Fibroblast of skin of left biceps (primary cell): ENCODE data around the gene KIF1C.
"Not testable (repeated sequence)": the region's sequence is repeated elsewhere in the genome, so short reads cannot be mapped to it uniquely, and the experiment has no call there.

Source experiments
- DNase-seq, 2 experiments: peaks; one replicate each; pipeline ENCODE4 v3.0.0-alpha.2; 2013; ENCODE audit warnings: low read depth in 2 of 2

Gene KIF1C

DNA sequence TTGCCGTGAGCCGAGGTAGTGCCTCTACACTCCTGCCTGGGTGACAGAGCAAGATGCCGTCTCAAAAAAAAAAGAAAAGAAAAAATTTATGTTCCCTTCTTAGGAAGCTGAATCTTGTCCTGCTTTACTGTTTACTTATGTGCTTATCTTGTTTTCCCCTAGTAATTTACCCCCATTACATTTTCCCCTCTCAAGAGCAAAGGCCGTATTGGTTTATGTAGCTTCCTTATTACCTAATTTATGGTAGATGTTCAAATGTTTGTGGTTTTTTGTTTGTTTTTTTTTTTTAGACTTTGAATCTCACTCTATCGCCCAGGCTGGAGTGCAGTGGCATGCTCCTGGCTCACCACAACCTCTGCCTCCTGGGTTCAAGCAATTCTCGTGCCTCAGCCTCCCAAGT, 47.7 kb downstream of the KIF1C start:
- DNase-seq = no peak

DNA sequence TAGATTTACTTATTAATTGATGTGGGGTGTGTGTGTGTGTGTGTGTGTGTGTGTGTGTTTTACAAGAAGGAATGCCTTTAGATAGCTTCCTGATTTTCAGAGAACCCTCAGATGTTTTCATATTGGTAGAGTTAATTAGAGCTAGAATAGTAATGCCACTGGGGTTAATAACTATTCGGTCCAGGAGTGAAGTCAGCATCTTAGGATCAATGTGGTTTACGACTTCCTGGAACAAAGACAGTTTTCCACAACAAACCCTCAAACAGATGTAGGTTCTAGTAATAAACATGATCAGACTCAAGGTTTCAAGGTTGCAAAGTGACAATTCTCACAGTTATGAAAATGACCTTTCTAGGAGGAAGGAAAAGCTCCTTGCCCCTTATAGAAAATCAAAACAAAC, 49.7 kb downstream of the KIF1C start:
- no peak for DNase-seq

DNA sequence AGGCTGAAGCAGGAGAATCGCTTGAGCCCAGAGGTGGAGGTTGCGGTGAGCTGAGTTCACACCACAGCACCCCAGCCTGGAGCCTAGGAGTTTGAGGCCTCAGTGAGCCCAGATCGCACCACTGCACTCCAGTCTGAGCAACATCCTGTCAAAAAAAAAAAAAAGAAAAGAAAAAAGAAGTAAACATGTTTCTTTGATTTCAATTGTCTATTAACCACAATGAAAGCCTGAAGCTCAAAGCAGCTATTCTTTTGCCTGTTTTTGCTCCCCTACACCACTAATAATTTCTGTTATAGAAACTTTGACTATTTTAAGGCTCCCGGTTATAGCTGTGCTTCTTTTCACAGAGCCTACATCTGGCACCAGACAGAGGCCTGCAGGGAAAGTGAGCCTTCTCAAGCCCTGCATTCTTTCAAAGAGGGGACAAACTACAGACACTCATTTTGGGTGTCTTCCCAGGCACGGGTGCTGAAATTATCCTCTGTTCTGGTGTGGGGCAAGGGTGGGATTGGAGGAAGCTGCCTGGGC, 51.6 kb downstream of the KIF1C start:
- DNase-seq = no peak

DNA sequence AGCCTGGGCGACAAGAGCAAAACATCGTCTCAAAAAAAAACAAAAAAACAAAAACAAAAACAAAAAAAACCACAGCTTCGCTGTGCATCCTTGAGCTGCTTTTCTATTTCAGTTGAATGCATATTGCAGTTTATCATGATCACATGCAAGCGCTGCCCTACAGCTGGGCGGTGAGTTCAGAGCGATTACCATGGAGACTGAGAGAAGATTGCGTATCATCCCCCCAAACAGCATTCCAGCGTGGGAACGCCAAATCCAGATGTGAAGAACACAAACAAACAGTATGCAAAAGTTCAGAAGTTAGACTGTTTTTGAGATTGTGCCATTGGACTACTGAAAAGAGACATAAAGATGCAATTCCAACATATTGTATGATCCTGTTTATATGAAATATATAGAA, 52.5 kb downstream of the KIF1C start:
- DNase-seq = peak in 1 of 2 experiments; percentile 2

DNA sequence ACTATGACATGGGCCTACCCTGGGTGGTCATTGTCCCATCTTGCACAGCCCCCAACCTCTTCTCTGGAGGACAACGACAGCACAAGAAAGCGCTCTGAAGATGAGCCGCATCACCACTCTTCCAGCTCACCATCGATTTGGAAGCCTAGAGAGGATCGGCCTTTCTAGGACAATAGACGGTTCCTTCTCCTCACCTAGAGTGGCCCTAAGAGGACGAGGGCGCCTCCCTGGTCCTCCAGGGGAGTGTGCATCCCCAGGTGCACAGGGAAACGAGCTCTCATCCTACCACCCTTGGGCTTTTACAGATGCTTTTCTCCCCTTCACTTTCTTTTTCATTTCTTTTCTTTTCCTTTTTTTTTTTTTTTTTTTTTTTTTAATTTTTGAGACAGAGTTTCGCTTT, 57.8 kb downstream of the KIF1C start:
- DNase-seq = no peak

DNA sequence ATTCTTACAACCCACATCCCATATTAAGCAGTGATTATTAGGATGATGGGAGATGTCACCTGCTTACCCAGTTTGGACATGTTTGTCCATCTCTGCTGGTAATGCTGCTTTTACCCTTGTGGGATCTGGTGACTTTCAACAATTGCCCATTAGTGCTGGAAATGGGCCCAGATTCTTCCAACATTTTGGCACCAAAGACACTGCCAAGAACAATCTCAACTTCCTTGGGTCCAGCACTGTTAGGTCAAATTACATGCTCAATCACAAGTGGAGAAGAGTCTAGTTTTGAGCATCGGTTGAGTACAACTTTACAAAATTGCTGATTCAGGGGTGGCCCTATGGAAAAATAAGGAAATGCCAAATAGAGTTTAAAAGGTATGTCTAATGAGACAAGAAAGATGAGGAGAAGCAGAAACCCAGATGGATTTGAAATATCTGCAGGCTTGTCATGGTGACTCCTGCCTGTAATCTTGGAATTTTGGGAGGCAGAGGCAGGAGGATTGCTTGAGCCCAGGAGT, 67.5 kb downstream of the KIF1C start:
- no peak for DNase-seq

DNA sequence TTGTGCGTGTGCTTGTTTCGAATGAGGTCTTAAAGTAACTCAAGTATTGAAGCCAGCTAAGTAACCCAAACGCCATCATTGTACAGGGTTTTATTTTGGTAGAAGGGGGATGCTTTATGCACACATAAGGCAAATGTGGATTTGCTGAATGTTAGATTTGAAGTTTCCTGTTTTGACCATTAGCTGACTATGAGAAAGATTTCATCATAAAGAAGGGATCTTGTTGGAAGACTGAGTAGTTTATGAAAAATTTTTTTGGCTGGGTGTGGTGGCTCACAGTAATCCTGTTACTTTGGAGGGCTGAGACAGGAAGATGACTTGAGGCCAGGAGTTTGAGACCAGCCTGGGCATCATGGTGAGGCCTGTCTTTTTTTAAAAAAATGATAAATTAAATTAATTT, 70.5 kb downstream of the KIF1C start:
- no peak for DNase-seq

DNA sequence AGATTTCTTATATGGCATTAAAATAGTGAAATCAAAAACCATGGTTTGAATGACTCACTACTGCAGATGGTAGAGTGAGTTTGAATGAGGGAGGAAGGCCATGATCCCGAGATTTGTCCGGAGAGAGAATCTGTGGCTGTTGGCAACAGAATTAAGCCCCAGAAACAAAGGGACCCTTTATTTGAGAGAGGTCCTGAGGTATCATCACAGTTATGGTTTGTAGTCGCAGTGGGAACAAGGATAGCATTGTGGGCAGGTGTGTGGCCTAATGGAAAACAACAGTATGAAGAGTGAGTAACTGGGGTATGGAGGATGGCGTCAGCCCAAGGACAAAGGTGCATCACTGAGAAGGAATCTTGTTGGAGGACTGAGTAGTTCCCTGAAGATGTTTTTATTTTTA, 72.0 kb downstream of the KIF1C start:
- DNase-seq = no peak

DNA sequence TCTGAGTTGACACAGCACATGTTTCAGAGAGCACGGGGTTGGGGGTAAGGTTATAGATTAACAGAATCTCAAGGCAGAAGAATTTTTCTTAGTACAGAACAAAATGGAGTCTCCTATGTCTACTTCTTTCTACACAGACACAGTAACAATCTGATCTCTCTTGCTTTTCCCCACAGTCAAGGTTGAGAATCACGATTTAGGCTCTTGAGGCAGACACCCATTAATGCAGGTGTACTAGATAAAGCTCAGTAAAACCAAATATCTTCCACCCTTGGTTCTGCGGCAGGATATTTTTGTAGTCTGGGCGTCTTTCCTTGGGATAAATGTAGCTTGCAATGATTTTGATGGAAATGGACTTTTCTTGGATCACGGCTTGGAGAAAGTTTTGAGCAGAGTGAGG, 77.7 kb downstream of the KIF1C start:
- not testable (repeated sequence) for DNase-seq

DNA sequence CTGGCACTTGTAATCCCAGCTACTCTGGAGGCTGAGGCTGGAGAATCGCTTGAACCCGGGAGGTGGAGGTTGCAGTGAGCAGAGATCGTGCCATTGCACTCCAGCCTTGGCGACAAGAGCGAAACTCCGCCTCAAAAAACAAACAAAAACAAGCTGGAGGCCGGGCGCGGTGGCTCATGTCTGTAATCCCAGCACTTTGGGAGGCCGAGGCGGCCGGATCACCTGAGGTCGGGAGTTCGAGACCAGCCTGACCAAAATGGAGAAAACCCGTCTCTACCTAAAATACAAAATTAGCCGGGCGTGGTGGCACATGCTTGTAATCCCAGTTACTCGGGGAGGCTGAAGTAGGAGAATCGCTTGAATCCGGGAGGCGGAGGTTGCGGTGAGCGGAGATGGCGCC, 79.5 kb downstream of the KIF1C start:
- DNase-seq = not testable (repeated sequence)

DNA sequence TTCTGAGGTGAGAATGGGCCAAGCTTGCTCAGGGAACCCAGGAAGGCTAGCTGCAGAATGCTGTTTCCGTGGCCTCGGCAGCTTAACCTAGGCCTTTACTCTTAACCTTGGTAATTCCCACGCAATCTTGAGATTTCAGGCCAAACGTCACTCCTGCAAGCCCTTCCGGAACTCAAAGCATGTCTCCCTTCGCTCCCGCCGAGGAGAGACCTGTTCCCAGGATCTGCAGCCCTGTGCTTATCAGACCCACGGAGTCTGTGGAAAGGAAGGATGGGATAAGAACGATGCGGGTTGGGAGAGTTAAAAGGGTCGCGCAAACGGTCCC, 80.0 kb downstream of the KIF1C start:
- DNase-seq = no peak
